Heart right ventricle (tissue), 16 donors: ENCODE data around the gene GATD1. TPM values are rescaled to one million over a fixed set of nuclear protein-coding genes. Genes with fewer than 3 reads are reported as not detected.

Source experiments
- ATAC-seq, 8 donors: fragments of 200-7000 bp; cut with Tn5 transposase; one replicate each; pipeline ENCODE4 v1.9.1; 2020; ENCODE audit warnings: mild to moderate bottlenecking in 8 of 8, moderate library complexity in 8 of 8, moderate number of reproducible peaks in 1 of 8
- DNase-seq, 2 donors: peaks; one replicate each; pipeline ENCODE4 v3.0.0-alpha.2; 2020
- H3K27ac ChIP-seq, 10 donors: fragments of 200-600 bp; sonication (generic) in 2 of 10; one replicate each; pipeline versions ENCODE4 v1.5.0 to v1.8.0; 2020 to 2022; ENCODE audit warnings: mild to moderate bottlenecking in 3 of 10
- H3K27me3 ChIP-seq, 7 donors: fragments of 200-600 bp; one replicate each; pipeline ENCODE4 v1.8.0; 2021 to 2022; ENCODE audit warnings: mild to moderate bottlenecking in 2 of 7
- H3K36me3 ChIP-seq, 9 donors: fragments of 200-600 bp; sonication (generic) in 1 of 9; one replicate each; pipeline versions ENCODE4 v1.5.0 to v1.8.0; 2020 to 2022; ENCODE audit warnings: mild to moderate bottlenecking in 2 of 9
- H3K4me1 ChIP-seq, 9 donors: fragments of 200-600 bp; sonication (generic) in 1 of 9; one replicate each; pipeline versions ENCODE4 v1.5.0 to v1.8.0; 2020 to 2022; ENCODE audit warnings: mild to moderate bottlenecking in 4 of 9
- H3K4me3 ChIP-seq, 10 donors: fragments of 200-600 bp; sonication (generic) in 2 of 10; one replicate each; pipeline versions ENCODE4 v1.5.0 to v1.8.0; 2020 to 2022; ENCODE audit warnings: mild to moderate bottlenecking in 7 of 10, moderate library complexity in 2 of 10
- H3K9me3 ChIP-seq, 11 donors: fragments of 200-600 bp in 10 of 11; sonication (generic) in 2 of 11; one replicate each; pipeline versions ENCODE4 v1.5.0 to v1.8.0; 2013 to 2022; ENCODE audit warnings: mild to moderate bottlenecking in 2 of 11, control low read depth in 1 of 11, moderate library complexity in 1 of 11
- WGBS, 2 donors: extraction: QIAGEN DNeasy Blood & Tissue Kit; methylation state at CpG; one replicate each; pipeline ENCODE4 v1.1.7; 2013; ENCODE audit warnings: inconsistent platforms in 1 of 2; 5-methylcytosine and 5-hydroxymethylcytosine counted together
- intact Hi-C, 10 donors: fragments of 100-400 bp; cut with DNase I; formaldehyde crosslinking; loops; one replicate each; pipeline versions ENCODE4 v1.11.1 to v1.14.2; 2022
- polyA plus RNA-seq, 2 donors: library from polyadenylated mRNA; stranded (reverse); fragments of 200-250 nt; gene quantifications; one replicate each; pipeline ENCODE4 v1.2.3, GENCODE V29; 2013
- total RNA-seq, 10 donors: library from RNA; stranded (reverse); fragmentation: NEBNext Ultra II Directional in 3 of 10; extraction: Animal tissue kit (Norgen Biotek cat#: 25700) in 3 of 10; gene quantifications; one replicate each; pipeline versions ENCODE4 v1.2.1 to v1.2.4, GENCODE V29; 2021 to 2023
- TF ChIP-seq, protein P1 (sequence below), 9 donors: fragments of 200-600 bp; sonication (generic) in 2 of 9; IDR thresholded peaks; one replicate each; pipeline versions ENCODE4 v1.5.0 to v1.8.0; 2021 to 2022; ENCODE audit warnings: antibody characterized with exemption in 9 of 9, mild to moderate bottlenecking in 5 of 9, moderate library complexity in 1 of 9
- donor health status: Arrhythmogenic right ventricular cardiomyopathy.
- donor health status: ischemic (EF 13 %, LVEDD 7.1; RV severe dilation, severe dysfunction).
- donor health status: healthy with polysubstance abuse.
- donor health status: DM: no; HTN: yes; CAD: no.
- donor health status: DM: no; HTN: no; CAD: no.
- donor health status: ischemic (EF 25% LVEDD 6.9; RV normal size, moderate dysfunction).
- donor health status: ischemic (EF 25% LVEDD 5.7; RV mildly dilated, moderate dysfunction).
- donor health status: healthy.
- donor health status: DM: yes; HTN: yes; CAD: no.
- donor health status: Ischemic cardiomyopathy.
- donor health status: ischemic (EF 35%, LVEDD 5.7; RV mildly dilated, moderate dysfunction).
- donor health status: nonischemic (EF 11% LVEDD 7.7; RV severe dilation, severe dysfunction).
- donor health status: DM: yes; HTN: yes; CAD: no.
- donor health status: PGD.
- donor health status: ischemic (EF 29% LVEDD 5.4; RV normal size, mild dysfunction).
- donor health status: nonischemic (EF 23%, LVEDD 6.1; RV moderate dilation, normal function).

GATD1 gene
- total and polyA plus RNA-seq, 12 donors, result 15.0 to 32.4 (median 26.0) TPM

DNA sequence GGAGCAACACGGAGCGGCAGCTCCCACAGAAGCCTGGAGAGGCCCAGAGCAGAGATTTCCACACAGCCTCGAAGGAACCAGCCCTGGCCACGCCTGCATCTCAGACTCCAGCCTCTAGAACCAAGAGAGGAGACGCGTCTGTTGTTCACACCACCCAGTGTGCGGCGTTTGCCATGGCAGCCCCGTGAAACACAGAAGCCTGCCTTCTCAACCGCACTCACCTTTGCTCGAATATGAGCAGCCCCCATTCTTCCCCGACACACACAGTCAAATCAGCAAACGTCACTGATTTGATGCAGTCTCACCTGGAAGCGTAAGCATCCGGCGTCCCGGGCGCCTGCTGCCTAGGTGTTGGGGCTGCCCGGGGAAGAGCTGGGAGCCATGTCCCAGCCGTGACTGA, 44.2 kb downstream of the GATD1 start:
- ATAC-seq (no peak), DNase-seq (no peak)
- peaks cover 0 to 24% (median 10%) of the 10 kb centered on the region in 9 donors for H3K4me1 ChIP-seq
- no peak overlapping the region for H3K4me3 ChIP-seq
- no peaks in the 10 kb centered on the region for H3K36me3 ChIP-seq
- no peaks in the 10 kb centered on the region for H3K9me3 ChIP-seq
- TF ChIP-seq, protein P1, sequence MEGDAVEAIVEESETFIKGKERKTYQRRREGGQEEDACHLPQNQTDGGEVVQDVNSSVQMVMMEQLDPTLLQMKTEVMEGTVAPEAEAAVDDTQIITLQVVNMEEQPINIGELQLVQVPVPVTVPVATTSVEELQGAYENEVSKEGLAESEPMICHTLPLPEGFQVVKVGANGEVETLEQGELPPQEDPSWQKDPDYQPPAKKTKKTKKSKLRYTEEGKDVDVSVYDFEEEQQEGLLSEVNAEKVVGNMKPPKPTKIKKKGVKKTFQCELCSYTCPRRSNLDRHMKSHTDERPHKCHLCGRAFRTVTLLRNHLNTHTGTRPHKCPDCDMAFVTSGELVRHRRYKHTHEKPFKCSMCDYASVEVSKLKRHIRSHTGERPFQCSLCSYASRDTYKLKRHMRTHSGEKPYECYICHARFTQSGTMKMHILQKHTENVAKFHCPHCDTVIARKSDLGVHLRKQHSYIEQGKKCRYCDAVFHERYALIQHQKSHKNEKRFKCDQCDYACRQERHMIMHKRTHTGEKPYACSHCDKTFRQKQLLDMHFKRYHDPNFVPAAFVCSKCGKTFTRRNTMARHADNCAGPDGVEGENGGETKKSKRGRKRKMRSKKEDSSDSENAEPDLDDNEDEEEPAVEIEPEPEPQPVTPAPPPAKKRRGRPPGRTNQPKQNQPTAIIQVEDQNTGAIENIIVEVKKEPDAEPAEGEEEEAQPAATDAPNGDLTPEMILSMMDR (IDR thresholded peaks at IDR 0.05), result no peak
- H3K27me3 ChIP-seq, result peaks cover 0 to 18% (median 5%) of the 10 kb centered on the region in 7 donors
- no peak overlapping the region for H3K27ac ChIP-seq
- 78 to 82% methylated on average over 20 of the region's 20 CpGs for WGBS, 2 donors
- intact Hi-C loops, result no loop called here

DNA sequence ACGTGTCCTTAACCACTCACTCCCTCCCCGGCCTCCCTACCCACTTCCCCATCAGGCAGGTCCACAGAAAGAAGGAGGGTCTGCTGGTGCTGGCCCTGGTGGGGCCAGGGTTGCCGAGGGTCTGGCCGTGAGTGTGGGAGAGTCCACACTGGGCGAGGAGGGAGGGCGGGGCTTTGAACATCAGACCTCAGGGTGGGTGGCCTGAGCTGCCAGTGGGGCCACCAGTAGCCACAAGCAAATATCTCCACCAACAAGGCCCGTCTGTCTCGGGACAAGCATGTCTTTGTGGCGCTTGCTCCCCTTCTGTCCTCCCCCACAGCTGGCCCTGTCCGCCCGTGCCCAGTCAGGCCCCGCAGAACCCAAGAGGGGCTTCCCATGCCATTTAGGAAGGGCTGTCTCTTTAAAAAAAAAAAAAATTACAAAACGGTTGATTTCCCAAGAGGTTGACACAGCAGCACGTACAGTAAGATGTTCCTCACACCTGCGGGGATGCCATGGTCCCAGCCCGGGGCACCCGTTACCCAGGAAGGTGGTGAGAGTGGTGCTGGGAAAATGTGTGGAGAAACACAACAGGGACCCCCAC, 47.7 kb downstream of the GATD1 start:
- Histone ChIP-seq H3K27me3 (peaks cover 7 to 46% (median 32%) of the 10 kb centered on the region in 7 donors), H3K36me3 (no peaks in the 10 kb centered on the region), H3K4me1 (peaks cover 10 to 40% (median 24%) of the 10 kb centered on the region in 9 donors), H3K9me3 (no peaks in the 10 kb centered on the region), H3K4me3 (no peak overlapping the region), H3K27ac (peak overlapping the region in 1 of 10 donors; percentile 73)
- ATAC-seq, result no peak
- DNase-seq, result no peak
- WGBS, 2 donors, result 59 to 68% methylated on average over 17 of the region's 17 CpGs
- intact Hi-C loops, result loop anchor here in 7 of 10 donors (2.0 to 10.0 kb wide), 4 partner anchors 65 to 175 kb away; no protein-coding TSS in a partner anchor
- TF ChIP-seq, protein P1 (IDR thresholded peaks at IDR 0.05), result no peak

DNA sequence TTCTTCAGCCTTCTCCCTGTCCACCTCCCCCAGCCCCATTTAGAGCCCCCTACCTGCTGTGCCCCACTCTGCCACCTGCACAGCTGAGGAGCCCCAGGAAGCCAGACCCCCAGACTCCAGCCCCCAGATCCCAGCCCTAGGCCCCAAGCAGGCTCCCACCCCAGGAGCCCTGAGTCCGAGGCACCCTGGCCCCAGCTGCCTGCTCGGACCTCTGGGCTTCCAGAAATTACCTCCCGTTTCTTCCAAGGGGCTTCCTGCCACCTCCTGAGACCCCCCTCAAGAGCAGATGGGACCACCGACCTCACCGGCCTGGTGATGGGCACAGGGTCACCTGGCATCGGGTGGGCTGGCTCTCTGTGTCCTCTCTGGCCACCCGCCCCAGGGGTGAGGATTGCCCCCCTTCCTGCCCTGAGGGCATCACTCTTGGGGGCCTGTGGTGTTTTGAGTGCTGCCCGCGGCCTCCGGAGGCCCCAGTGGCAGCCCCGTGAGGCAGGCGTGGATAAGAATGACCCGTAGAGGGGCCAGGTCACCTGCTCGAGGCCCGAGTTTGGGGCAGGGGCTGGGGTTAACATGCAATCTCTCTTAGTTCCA, 48.3 kb downstream of the GATD1 start:
- 77 to 87% methylated on average over 15 of the region's 15 CpGs for WGBS, 2 donors
- intact Hi-C loops, result loop anchor here in 7 of 10 donors (2.0 to 10.0 kb wide), 4 partner anchors 64 to 174 kb away; no protein-coding TSS in a partner anchor
- ATAC-seq, result no peak

More for the DNA sequence above, 48.3 kb downstream of the GATD1 start:
- peak overlapping the region in 1 of 10 donors; percentile 73 for H3K27ac ChIP-seq
- peaks cover 7 to 50% (median 38%) of the 10 kb centered on the region in 7 donors for H3K27me3 ChIP-seq
- H3K4me1 ChIP-seq, result peaks cover 10 to 40% (median 24%) of the 10 kb centered on the region in 9 donors
- no peaks in the 10 kb centered on the region for H3K9me3 ChIP-seq
- no peak for DNase-seq
- H3K36me3 ChIP-seq, result no peaks in the 10 kb centered on the region
- no peak overlapping the region for H3K4me3 ChIP-seq
- TF ChIP-seq, protein P1 (IDR thresholded peaks at IDR 0.05), result no peak
